HG03520 (cell line): ENCODE data around the gene PDLIM5.

Experiments used
- ATAC-seq: cut with Tn5 transposase; IDR thresholded peaks from one replicate; pipeline ENCODE4 v1.9.1; 2021; ENCODE audit warnings: mild to moderate bottlenecking, moderate library complexity; ENCODE audit not compliant: unreplicated experiment

The PDLIM5 gene

GRCh38 chr4:94523033-94523580 lies 71.4 kb downstream of the PDLIM5 start:
- ATAC-seq: no peak

- ATAC-seq: no peak
Observed at GRCh38 chr4:94523617-94524016, 71.9 kb downstream of the PDLIM5 start.

GRCh38 chr4:94525993-94526728 lies 74.4 kb downstream of the PDLIM5 start:
- ATAC-seq: no peak

GRCh38 chr4:94527556-94528233 lies 76.0 kb downstream of the PDLIM5 start:
- ATAC-seq: no peak

- no peak for ATAC-seq
Observed at GRCh38 chr4:94528792-94529451, 77.2 kb downstream of the PDLIM5 start.

GRCh38 chr4:94530073-94530472 lies 78.3 kb downstream of the PDLIM5 start:
- no peak for ATAC-seq

DNA sequence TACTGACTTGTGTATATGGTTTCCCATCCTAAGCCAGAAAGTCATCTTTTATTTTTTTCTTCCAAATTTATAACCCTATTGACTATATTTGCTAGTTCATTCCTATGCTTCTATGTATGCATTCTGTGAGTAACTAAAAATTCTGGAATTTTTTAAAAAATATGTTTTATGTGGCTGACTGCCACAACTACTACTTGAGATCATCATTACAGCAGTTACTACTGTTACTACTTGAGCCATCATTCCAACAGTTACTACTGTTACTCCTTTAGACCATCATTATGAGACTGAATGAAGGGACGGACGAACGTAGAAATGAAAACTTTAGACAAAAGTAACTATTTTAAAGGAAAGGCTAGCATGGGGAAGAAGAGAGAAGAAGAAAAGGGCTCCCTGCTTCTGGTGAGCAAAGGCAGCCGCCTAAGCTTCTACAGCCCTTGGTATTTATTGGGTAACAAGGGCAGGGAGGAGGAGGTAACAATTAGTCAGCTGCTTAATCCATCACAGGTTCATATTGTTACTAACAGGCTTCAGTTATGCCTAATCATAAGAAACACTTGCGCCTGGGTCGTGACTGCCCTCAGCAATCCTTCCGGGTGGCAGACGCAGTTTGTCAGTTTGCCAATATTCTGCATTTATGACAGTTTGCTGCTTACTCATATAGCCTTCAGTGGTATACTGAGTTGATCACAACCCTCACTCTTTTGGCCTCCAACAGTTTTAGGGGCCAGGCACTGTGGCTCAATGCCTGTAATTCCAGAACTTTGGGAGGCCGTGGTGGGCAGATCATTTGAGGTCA lies 80.4 kb downstream of the PDLIM5 start:
- no peak for ATAC-seq

DNA sequence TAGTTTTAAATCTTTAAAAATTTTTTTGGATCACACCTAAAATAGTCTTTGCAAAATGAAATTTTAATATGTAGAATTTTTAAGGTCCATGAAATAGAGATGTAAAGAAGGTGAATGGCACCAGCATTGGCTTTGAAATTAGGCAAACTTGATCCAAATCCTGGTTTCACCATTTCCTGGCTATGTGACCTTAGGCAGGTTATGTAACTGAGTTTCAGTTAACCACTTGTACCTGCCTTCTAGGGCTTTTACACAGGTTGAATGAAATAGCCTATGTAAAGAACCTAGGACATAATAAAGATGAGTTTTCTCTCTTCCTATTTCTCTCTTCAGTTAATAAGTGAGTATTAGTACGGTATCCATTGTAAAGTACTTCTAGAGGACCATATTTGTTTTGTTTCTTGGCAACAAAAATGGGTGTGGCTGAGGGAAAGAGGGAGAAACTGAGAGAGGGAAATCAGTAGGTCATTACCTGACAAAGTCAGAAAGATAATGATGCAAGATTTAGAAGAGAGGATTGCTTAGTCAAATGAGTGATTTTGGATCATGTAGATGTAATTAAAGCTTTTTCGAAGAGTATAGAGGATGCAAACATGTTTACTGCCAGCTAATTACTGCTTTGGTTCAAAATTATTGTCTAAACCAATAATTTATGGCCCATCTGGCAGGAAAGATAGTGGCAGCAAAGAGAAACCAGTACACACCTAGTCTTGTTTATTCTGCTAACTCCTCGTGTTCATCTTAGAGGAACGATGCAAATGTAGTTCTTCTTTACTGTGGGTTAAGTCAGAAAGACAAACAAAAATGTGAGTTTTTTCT lies 81.9 kb downstream of the PDLIM5 start:
- ATAC-seq: no peak

DNA sequence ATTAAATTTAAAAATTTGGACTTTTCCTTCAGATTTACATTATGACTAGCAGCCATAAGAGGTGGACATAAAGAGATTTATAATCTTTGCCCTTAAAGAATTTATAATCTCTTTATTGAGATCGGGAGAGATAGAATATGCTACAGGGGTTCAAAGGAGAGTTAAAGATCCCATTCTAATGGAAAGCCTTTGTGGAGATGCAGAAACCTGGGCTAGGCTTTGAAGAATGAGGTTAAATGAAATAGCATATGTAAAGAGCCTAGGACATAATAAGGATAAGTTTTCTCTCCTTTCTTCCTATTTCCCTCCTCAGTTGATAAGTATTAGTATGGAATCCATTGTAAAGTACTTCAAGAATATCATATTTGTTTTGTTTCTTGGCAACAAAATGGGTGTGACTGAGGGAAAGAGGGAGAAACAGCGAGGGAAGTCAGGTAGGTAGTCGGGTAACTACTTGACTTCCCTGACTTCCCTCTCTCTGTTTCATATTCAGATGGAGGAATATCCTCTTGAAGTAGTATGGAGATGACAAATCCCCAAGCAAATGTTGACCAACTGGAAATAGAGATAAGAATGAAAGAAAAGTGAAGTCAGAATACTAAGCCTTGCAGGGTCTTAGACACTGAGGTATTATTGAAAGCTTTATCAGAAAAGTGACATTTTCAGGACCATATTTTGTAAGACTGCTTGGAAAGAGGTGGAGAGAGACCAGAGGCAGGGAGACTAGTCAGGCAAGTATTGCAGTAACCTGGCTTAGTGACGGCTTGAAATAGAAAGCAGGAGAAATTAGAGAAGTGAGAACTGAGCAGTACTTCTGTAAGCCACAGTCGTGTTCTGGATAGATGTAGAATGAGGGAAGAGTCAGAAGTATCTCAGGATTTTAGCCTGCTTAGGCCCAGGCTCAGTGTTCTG lies 82.9 kb downstream of the PDLIM5 start:
- ATAC-seq: peak; percentile 98

DNA sequence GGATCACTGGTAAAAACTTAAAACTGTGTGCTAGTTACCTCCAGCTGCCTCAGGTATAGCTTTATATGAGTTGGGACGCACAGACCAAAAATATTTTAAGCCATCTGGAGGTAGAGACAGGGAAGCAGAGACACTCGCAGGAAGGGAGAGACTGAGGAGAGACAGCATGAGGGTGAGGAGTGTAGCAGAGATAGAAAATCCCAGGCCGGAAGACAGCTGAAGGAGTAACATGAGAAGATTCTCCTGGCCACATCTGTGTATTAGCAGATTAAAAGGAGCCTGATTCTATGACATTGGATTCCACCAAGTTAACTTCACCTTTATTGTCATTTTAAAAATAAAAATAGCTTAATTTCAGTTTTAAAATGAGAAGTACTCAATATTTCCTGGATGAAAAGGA lies 84.3 kb downstream of the PDLIM5 start:
- no peak for ATAC-seq

GRCh38 chr4:94536649-94537469 lies 85.1 kb downstream of the PDLIM5 start:
- no peak for ATAC-seq

DNA sequence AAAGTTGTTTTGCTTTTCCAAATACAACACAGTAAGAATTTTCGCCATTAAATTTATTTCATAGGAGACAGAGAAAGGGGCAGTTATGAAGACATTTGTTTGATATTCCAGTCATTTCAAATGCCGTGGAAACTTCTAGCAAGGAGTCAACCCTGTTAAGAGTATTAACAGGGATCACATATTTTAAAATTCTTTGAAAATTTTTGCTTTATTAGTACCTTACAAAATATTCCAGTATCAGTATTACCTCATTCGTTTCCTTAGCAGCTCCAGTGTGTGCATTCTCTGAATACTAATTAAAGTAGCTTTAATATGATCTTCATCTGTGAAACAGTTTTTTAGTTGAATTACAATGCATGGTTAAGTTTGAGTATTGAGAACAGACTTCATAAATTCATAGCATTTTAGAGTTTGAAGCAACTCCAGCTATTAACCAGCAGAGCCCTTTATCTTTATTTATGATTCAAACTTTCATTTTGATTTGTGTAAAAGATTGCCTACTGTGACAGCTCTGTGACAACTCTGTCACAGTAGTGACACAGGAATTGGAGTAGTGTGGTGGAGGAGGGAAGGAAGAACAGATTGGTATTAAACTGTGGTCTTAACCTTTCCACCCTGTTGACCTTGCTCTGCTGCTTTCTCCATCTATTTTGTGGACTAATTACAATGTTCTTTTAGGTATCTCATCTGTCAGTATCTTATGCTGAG lies 86.3 kb downstream of the PDLIM5 start:
- ATAC-seq: no peak

GRCh38 chr4:94540476-94540875 lies 88.7 kb downstream of the PDLIM5 start:
- no peak for ATAC-seq

DNA sequence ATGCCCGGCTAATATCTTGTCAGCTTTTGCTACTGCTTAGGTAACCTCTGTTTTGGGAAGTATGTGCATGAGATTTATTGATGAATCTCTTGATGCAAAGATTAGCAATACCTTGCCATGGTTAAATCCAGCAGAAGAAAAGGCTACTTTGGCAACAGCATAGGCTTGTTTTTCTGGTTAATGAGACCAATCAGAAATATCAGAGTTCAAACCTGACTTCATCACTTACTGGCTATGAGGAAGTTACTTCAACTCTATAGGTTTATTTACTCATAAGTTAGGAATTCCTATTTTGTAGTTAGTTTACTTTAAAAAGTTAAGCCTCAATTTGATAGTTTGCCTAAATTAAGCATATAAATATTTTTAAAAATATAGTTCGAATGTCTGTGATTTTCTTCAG lies 93.1 kb downstream of the PDLIM5 start:
- no peak for ATAC-seq

GRCh38 chr4:94545296-94545695 lies 93.6 kb downstream of the PDLIM5 start:
- ATAC-seq: no peak

GRCh38 chr4:94546949-94547348 lies 95.2 kb downstream of the PDLIM5 start:
- no peak for ATAC-seq

DNA sequence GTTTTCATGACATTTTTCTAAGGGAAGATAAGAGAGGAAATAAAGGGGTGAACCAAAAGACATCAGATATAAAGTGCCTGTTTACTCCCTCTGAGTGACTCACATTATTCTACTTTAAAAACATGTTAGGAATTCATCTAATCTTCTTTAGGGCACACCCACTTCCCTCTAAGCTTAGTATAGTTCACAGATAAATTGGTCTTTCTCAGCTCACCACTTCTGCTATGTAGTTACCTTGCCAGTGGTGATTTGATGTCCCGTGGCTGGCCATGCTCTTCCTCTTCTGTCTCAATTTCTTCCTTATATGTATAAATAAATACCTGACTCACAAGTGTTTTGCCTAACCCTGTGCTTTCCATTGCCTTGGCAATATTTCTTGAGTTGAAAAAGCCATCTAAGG lies 96.8 kb downstream of the PDLIM5 start:
- ATAC-seq: no peak

DNA sequence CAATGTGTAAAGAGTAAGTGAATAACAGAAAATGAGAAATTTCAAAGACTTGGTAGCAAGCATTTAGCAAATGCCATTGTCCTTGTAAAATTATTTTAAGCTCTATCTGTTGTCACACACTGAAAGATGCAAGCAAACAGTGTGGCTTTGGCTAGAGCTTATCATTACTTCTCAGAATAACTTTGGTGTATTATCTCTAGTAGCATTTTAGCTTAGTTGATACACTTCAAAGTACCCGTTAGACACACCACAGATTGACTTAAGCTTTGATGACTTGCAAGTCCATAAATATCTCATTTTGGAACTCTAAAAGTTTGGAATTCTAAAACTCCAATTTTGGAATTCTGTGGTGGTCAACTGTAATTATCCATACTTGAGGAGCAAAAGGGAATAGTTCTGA lies 98.6 kb downstream of the PDLIM5 start:
- no peak for ATAC-seq
